Omental fat pad (tissue), 4 donors: Measurements from ENCODE around the gene PNN. TPM values are rescaled to one million over a fixed set of nuclear protein-coding genes. Genes with fewer than 3 reads are reported as not detected.
"Not testable (repeated sequence)": the region's sequence is repeated elsewhere in the genome, so short reads cannot be mapped to it uniquely, and the experiment has no call there.

ENCODE experiments used
- ATAC-seq: fragments of 150-250 bp; one replicate; pipeline ENCODE4 v1.9.1; 2016; ENCODE audit warnings: mild to moderate bottlenecking, moderate library complexity; ENCODE audit not compliant: low FRiP score
- DNase-seq: peaks from one replicate; pipeline ENCODE4 v3.0.0-alpha.2; 2019; ENCODE audit warnings: low spot score
- CTCF ChIP-seq, 3 donors: fragments of 450-650 bp; IDR thresholded peaks; one replicate each; pipeline ENCODE4 v1.5.1; 2016 to 2017; ENCODE audit warnings: antibody characterized with exemption in 3 of 3, mild to moderate bottlenecking in 3 of 3, moderate library complexity in 2 of 3
- total RNA-seq, 4 donors: library from RNA; depleted of rRNA; stranded (reverse); fragments of >200 nt; gene quantifications; one replicate each; pipeline ENCODE4 v1.1.0, GENCODE V29; 2016

Gene PNN
- total RNA-seq, 4 donors from 2014 or later = 26.4 to 59.4 (median 37.7) TPM

GRCh38 chr14:39157491-39157890 is 17.6 kb upstream of the PNN start:
- ATAC-seq (no peak), DNase-seq (no peak)
- TF ChIP-seq CTCF (IDR thresholded peaks at IDR 0.05) = no peak

DNA sequence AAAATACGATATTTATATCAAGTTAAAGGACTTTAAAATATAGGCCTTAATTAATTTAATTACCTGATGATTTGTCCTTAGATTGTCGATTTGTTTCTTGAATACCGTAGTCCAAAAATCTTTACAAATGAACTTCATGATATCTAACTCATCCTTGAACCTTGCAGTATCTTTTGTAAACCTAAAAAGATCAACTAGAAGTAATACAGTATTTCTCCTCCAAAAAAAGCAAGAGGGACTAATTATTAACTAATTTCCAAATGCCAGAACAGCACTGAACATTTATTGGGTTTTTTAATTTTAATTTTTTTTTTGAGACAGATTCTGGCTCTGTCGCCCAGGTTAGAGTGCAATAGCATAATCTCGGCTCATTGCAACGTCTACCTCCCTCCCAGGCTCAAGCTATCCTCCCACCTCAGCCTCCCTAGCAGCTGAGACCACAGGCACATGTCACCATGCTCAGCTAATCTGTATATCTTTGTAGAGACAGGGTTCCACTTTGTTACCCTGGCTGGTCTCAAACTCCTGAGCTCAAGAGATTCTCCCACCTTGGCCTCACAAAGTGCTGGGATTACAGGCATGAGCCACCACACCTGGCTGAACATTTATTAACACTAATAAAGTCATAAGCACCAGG is 16.7 kb upstream of the PNN start:
- TF ChIP-seq CTCF (IDR thresholded peaks at IDR 0.05) = no peak
- no peak for DNase-seq
- ATAC-seq = no peak

GRCh38 chr14:39160494-39160893 is 14.6 kb upstream of the PNN start:
- TF ChIP-seq CTCF (IDR thresholded peaks at IDR 0.05) = no peak

GRCh38 chr14:39167797-39168320 is 7.2 kb upstream of the PNN start:
- DNase-seq = not testable (repeated sequence)

More at GRCh38 chr14:39160494-39160893, 14.6 kb upstream of the PNN start:
- no peak for DNase-seq
- no peak for ATAC-seq

GRCh38 chr14:39168591-39168990 is 6.5 kb upstream of the PNN start:
- no peak for DNase-seq
- ATAC-seq = no peak
- no peak for TF ChIP-seq CTCF (IDR thresholded peaks at IDR 0.05)

More at GRCh38 chr14:39167797-39168320, 7.2 kb upstream of the PNN start:
- ATAC-seq = not testable (repeated sequence)

GRCh38 chr14:39169541-39169900 is 5.5 kb upstream of the PNN start:
- DNase-seq (no peak), ATAC-seq (no peak)
- TF ChIP-seq CTCF (IDR thresholded peaks at IDR 0.05) = no peak

- ATAC-seq (no peak), DNase-seq (no peak)
- no peak for TF ChIP-seq CTCF (IDR thresholded peaks at IDR 0.05)
These were observed 1.9 kb upstream of the PNN start for GRCh38 chr14:39173198-39173597.
